Mesenchymal stem cell (in vitro differentiated cells and primary cell): Measurements from ENCODE around the gene FOXF1.

Experiments used
- DNase-seq: peaks from one replicate; pipeline ENCODE4 v3.0.0-alpha.2; 2013
- H2AFZ ChIP-seq: one replicate; pipeline ENCODE4 v1.6.1; 2013; ENCODE audit warnings: low read depth, mild to moderate bottlenecking, control low read depth, inconsistent platforms, low read length, moderate library complexity
- H2AK5ac ChIP-seq: 2 replicates; pipeline ENCODE4 v1.6.1; 2013; ENCODE audit warnings: low read length, moderate library complexity, mild to moderate bottlenecking, inconsistent platforms; ENCODE audit not compliant: severe bottlenecking
- H2BK120ac ChIP-seq: one replicate; pipeline ENCODE4 v1.6.1; 2013; ENCODE audit warnings: low read depth, mild to moderate bottlenecking, inconsistent platforms, low read length, moderate library complexity
- H2BK12ac ChIP-seq, 2 experiments: one replicate each; pipeline ENCODE4 v1.6.1; 2013; ENCODE audit warnings: inconsistent platforms in 2 of 2, low read length in 2 of 2, mild to moderate bottlenecking in 2 of 2, moderate library complexity in 2 of 2, control low read depth in 1 of 2
- H2BK15ac ChIP-seq: one replicate; pipeline ENCODE4 v1.6.1; 2013; ENCODE audit warnings: mild to moderate bottlenecking, low read depth, inconsistent platforms; ENCODE audit not compliant: poor library complexity, severe bottlenecking
- H2BK5ac ChIP-seq: 2 replicates; pipeline ENCODE4 v1.6.1; 2013; ENCODE audit warnings: low read depth, mild to moderate bottlenecking, low read length, control low read depth, inconsistent platforms; ENCODE audit not compliant: poor library complexity, severe bottlenecking
- H3K14ac ChIP-seq, 2 experiments: one replicate each; pipeline ENCODE4 v1.6.1; 2013; ENCODE audit warnings: inconsistent platforms in 2 of 2, low read length in 2 of 2, control low read depth in 1 of 2, mild to moderate bottlenecking in 1 of 2, moderate library complexity in 1 of 2
- H3K18ac ChIP-seq, 2 experiments: one replicate each; pipeline ENCODE4 v1.6.1; 2013; ENCODE audit warnings: inconsistent platforms in 2 of 2, low read length in 2 of 2, control low read depth in 1 of 2, low read depth in 1 of 2, mild to moderate bottlenecking in 1 of 2
- H3K23ac ChIP-seq, 2 experiments: one replicate each; pipeline ENCODE4 v1.6.1; 2013; ENCODE audit warnings: inconsistent platforms in 2 of 2, low read length in 2 of 2, mild to moderate bottlenecking in 2 of 2, moderate library complexity in 2 of 2, control low read depth in 1 of 2
- H3K27ac ChIP-seq: 2 replicates; pipeline ENCODE4 v1.5.1; 2013; ENCODE audit warnings: mild to moderate bottlenecking, moderate library complexity, low read length, control low read depth, inconsistent platforms; ENCODE audit not compliant: poor library complexity, severe bottlenecking
- H3K27me3 ChIP-seq, 2 experiments: 2 replicates each; pipeline versions ENCODE4 v1.6.1 to v1.7.0; 2013; ENCODE audit warnings: low read length in 2 of 2, mild to moderate bottlenecking in 2 of 2, moderate library complexity in 2 of 2, control low read depth in 1 of 2, inconsistent platforms in 1 of 2; ENCODE audit not compliant: control insufficient read depth in 1 of 2, insufficient read depth in 1 of 2
- H3K36me3 ChIP-seq, 2 experiments: 2 replicates each; pipeline versions ENCODE4 v1.6.1 to v1.7.0; 2013; ENCODE audit warnings: low read length in 2 of 2, control low read depth in 1 of 2, inconsistent platforms in 1 of 2, low read depth in 1 of 2, mild to moderate bottlenecking in 1 of 2; ENCODE audit not compliant: insufficient read depth in 2 of 2, control insufficient read depth in 1 of 2
- H3K4ac ChIP-seq, 2 experiments: one replicate each; pipeline ENCODE4 v1.6.1; 2013; ENCODE audit warnings: inconsistent platforms in 2 of 2, low read length in 2 of 2, mild to moderate bottlenecking in 2 of 2, moderate library complexity in 2 of 2, control low read depth in 1 of 2, low read depth in 1 of 2
- H3K4me1 ChIP-seq: 2 replicates; pipeline ENCODE4 v1.6.1; 2013; ENCODE audit warnings: low read depth, low read length, control low read depth; ENCODE audit not compliant: control insufficient read depth, insufficient read depth
- H3K4me2 ChIP-seq: 2 replicates; pipeline ENCODE4 v1.6.1; 2013; ENCODE audit warnings: low read length, mild to moderate bottlenecking, inconsistent platforms; ENCODE audit not compliant: poor library complexity, severe bottlenecking
- H3K4me3 ChIP-seq, 2 experiments: 2 replicates each; pipeline versions ENCODE4 v1.5.1 to v1.7.0; 2013; ENCODE audit warnings: low read length in 2 of 2, mild to moderate bottlenecking in 2 of 2, control low read depth in 1 of 2, low read depth in 1 of 2; ENCODE audit not compliant: insufficient read depth in 1 of 2
- H3K79me1 ChIP-seq: replicated peaks from 2 replicates; pipeline ENCODE4 v1.6.1; 2013; ENCODE audit warnings: mild to moderate bottlenecking, control low read depth, low read length, inconsistent platforms; ENCODE audit not compliant: poor library complexity, severe bottlenecking
- H3K9ac ChIP-seq: 2 replicates; pipeline ENCODE4 v1.7.0; 2013; ENCODE audit warnings: mild to moderate bottlenecking, low read length, moderate library complexity
- H3K9me3 ChIP-seq: 2 replicates; pipeline ENCODE4 v1.7.0; 2013; ENCODE audit warnings: mild to moderate bottlenecking, low read length; ENCODE audit not compliant: control insufficient read depth
- H4K8ac ChIP-seq: one replicate; pipeline ENCODE4 v1.6.1; 2013; ENCODE audit warnings: inconsistent platforms, mild to moderate bottlenecking, low read length, moderate library complexity
- H4K91ac ChIP-seq: one replicate; pipeline ENCODE4 v1.6.1; 2013; ENCODE audit warnings: mild to moderate bottlenecking, low read length, inconsistent platforms
- WGBS: methylation state at CpG from one replicate; pipeline ENCODE4 v1.1.7; 2013; ENCODE audit warnings: mixed read lengths; 5-methylcytosine and 5-hydroxymethylcytosine counted together

The FOXF1 gene

DNA sequence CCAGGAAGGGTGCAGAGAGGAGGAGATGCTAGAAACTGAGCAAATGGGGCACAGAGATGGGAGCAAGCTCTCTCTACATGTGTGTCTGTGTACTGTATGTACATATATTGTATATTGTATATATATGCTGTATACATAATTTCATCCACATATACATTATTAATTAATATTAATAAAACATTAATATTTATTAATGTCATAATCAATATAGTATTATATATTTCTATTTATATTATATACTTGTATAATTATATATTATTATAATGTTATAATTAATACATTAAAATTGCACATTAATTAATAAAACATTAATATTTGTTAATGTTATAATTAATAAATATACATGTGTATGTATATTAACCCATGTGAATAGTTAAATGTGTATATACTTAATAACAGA is 31.5 kb upstream of the FOXF1 start:
- Histone ChIP-seq H3K4me2 (no peak overlapping the region), H3K23ac (no peak overlapping the region), H3K9me3 (peaks cover 2% of the 10 kb centered on the region), H2AFZ (no peak overlapping the region), H2BK12ac (no peak overlapping the region), H3K36me3 (no peaks in the 10 kb centered on the region), H3K18ac (no peak overlapping the region), H3K4ac (no peak overlapping the region), H4K91ac (no peak overlapping the region), H3K27me3 (peaks cover 59 to 72% of the 10 kb centered on the region in 2 experiments), H3K79me1 (no peaks in the 10 kb centered on the region), H3K14ac (no peak overlapping the region), H2BK15ac (no peak overlapping the region), H3K4me1 (no peaks in the 10 kb centered on the region), H3K4me3 (no peak overlapping the region), H3K27ac (no peak overlapping the region), H2AK5ac (no peak overlapping the region), H2BK5ac (no peak overlapping the region), H2BK120ac (no peak overlapping the region), H3K9ac (no peak overlapping the region), H4K8ac (no peak overlapping the region)
- no peak for DNase-seq

DNA sequence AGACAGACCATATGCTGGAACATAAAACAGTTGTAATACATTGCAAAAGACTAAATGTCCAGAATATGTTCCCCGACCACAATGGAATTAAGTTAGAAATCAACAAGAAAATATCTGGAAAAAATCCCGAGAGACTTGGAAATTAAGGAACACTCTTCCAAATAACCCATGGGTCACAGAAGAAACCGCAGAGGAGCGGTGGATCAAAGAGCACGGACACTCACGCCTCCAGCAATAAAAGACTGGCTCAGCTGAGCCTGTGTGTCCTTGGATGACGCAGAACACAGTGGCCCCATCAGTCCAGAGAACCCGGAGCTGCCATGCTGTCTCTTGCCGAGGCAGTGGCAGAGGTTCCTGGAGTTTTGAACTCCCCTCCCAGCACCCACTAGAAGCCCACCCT is 30.9 kb upstream of the FOXF1 start:
- Histone ChIP-seq H2AFZ (no peak overlapping the region), H2AK5ac (no peak overlapping the region), H3K4me2 (no peak overlapping the region), H3K36me3 (no peaks in the 10 kb centered on the region), H3K23ac (peak overlapping the region in 1 of 2 experiments; percentile 5), H3K14ac (no peak overlapping the region), H3K27ac (no peak overlapping the region), H3K18ac (peak overlapping the region in 1 of 2 experiments; percentile 28), H3K79me1 (no peaks in the 10 kb centered on the region), H3K4ac (no peak overlapping the region), H4K91ac (no peak overlapping the region), H3K9ac (no peak overlapping the region), H2BK120ac (no peak overlapping the region), H3K9me3 (peaks cover 8% of the 10 kb centered on the region), H2BK15ac (no peak overlapping the region), H2BK5ac (no peak overlapping the region), H4K8ac (no peak overlapping the region), H3K4me3 (no peak overlapping the region), H3K4me1 (no peaks in the 10 kb centered on the region), H2BK12ac (peak overlapping the region in 1 of 2 experiments; percentile 63), H3K27me3 (peaks cover 66 to 78% of the 10 kb centered on the region in 2 experiments)
- WGBS = 79% methylated on average over 9 of the region's 9 CpGs
- peak; percentile 88 for DNase-seq

DNA sequence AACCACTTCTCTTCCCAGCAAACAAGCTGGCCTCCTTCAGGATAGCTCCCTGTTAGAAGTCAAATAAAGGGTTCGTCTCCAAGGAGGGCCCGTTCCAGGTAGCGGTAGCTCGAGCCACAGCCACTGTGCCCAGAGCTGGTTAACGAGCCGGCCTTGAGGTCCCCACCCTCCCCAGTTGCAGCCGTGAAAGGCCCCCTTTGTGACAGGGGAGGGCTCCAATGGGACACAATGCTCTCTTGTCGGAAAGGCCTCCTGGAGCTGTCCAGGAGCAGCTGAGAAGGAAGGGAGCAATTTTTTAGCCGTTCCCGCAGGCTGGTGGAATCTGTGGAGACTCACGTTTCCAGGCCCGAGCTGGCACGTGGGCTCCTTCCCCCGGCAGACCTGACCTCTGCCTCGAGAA is 29.9 kb upstream of the FOXF1 start:
- Histone ChIP-seq H3K18ac (peak overlapping the region in 1 of 2 experiments; percentile 31), H2AFZ (no peak overlapping the region), H2AK5ac (no peak overlapping the region), H3K4me2 (no peak overlapping the region), H3K27ac (no peak overlapping the region), H3K4me3 (peak overlapping the region in 1 of 2 experiments; percentile 23), H3K36me3 (no peaks in the 10 kb centered on the region), H4K91ac (no peak overlapping the region), H4K8ac (no peak overlapping the region), H2BK15ac (no peak overlapping the region), H2BK5ac (no peak overlapping the region), H3K4me1 (no peaks in the 10 kb centered on the region), H3K14ac (peak overlapping the region in 1 of 2 experiments; percentile 48), H3K9me3 (peaks cover 19% of the 10 kb centered on the region), H3K23ac (no peak overlapping the region), H2BK120ac (no peak overlapping the region), H3K27me3 (peaks cover 70 to 78% of the 10 kb centered on the region in 2 experiments), H3K79me1 (no peaks in the 10 kb centered on the region), H2BK12ac (peak overlapping the region in 1 of 2 experiments; percentile 18), H3K9ac (no peak overlapping the region), H3K4ac (peak overlapping the region in 1 of 2 experiments; percentile 19)
- 76% methylated on average over 15 of the region's 15 CpGs for WGBS
- DNase-seq = no peak

DNA sequence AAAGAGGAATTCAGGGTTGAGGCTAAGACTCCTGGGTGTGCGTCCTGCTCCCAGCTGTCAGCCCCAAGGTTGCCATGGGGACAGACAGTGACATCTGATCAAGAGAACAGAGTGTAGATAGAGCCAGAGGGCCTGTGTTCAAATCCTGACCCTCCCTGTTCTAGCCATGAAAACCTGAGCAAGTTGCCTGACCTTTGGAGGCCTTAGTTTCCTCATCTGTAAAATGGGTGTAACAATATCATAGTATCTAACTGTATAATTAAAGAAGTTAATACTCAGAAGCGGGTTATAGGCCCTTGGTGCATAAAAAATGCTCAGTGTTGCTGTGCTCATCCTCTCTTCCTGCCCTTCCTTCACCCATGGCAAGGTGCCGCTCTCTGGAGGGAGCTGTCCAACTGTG is 28.7 kb upstream of the FOXF1 start:
- 90% methylated on average over 3 of the region's 3 CpGs for WGBS
- H2AFZ ChIP-seq = no peak overlapping the region
- H2BK12ac ChIP-seq = no peak overlapping the region

More for the DNA sequence above, 28.7 kb upstream of the FOXF1 start:
- no peak overlapping the region for H4K8ac ChIP-seq
- no peak overlapping the region for H3K18ac ChIP-seq
- H3K4me2 ChIP-seq = no peak overlapping the region
- no peak for DNase-seq
- peaks cover 21% of the 10 kb centered on the region for H3K9me3 ChIP-seq
- H4K91ac ChIP-seq = no peak overlapping the region
- H3K79me1 ChIP-seq = no peaks in the 10 kb centered on the region
- no peak overlapping the region for H3K4me3 ChIP-seq
- no peak overlapping the region for H2BK120ac ChIP-seq
- no peak overlapping the region for H3K4ac ChIP-seq
- no peaks in the 10 kb centered on the region for H3K4me1 ChIP-seq
- peaks cover 78% of the 10 kb centered on the region in 2 experiments for H3K27me3 ChIP-seq
- H3K14ac ChIP-seq = peak overlapping the region in 1 of 2 experiments; percentile 58
- H2AK5ac ChIP-seq = no peak overlapping the region
- no peak overlapping the region for H3K23ac ChIP-seq
- H3K27ac ChIP-seq = no peak overlapping the region
- H3K36me3 ChIP-seq = no peaks in the 10 kb centered on the region
- no peak overlapping the region for H2BK5ac ChIP-seq
- no peak overlapping the region for H3K9ac ChIP-seq
- no peak overlapping the region for H2BK15ac ChIP-seq
